GM12878 (cell line): ENCODE data around the gene COQ8B. TPM values are rescaled to one million over a fixed set of nuclear protein-coding genes. Genes with fewer than 3 reads are reported as not detected.

Experiments
- ATAC-seq: fragments of 200-7000 bp; cut with Tn5 transposase; 3 replicates; pipeline ENCODE4 v1.9.1; 2020; ENCODE audit warnings: mild to moderate bottlenecking, moderate library complexity
- BruUV-seq: library from RNA; stranded (reverse); fragments of 400-500 nt; replicated peaks from 2 replicates; lab custom pipeline; 2021; lab: Mats Ljungman, UMichigan
- CTCF ChIA-PET: fragments of 300-600 bp; sonication (Branson Sonifier 250); formaldehyde crosslinking; extraction: SDS; loops from one replicate; lab custom pipeline; 2021; ENCODE audit warnings: inconsistent platforms; lab: Yijun Ruan, JAX
- POLR2A ChIA-PET: fragments of 350-600 bp; formaldehyde crosslinking; extraction: SDS; loops from one replicate; lab custom pipeline; 2021; ENCODE audit warnings: inconsistent platforms; lab: Charles Lee
- RAD21 ChIA-PET: fragments of 300-600 bp; sonication (Branson Sonifier 250); formaldehyde crosslinking; loops from one replicate; lab custom pipeline; 2023; ENCODE audit warnings: antibody characterized with exemption; ENCODE audit not compliant: unreplicated experiment; lab: Charles Lee
- SMC1A ChIA-PET: fragments of 300-600 bp; sonication (Branson Sonifier 250); formaldehyde crosslinking; loops from one replicate; lab custom pipeline; 2023; ENCODE audit not compliant: unreplicated experiment, uncharacterized antibody; lab: Charles Lee
- DNase-seq: peaks from one replicate; pipeline ENCODE4 v3.0.0-alpha.2; 2011; ENCODE audit warnings: low read depth, low spot score
- FAIRE-seq: peaks from 3 replicates; lab custom pipeline; 2011; peaks lifted over from hg19 to GRCh38; lab: Jason Lieb, UNC
- H2AFZ ChIP-seq: 2 replicates; pipeline ENCODE4 v1.6.0; 2011; ENCODE audit warnings: low read depth, low read length, control low read depth; ENCODE audit not compliant: control insufficient read depth
- H3K27ac ChIP-seq: 2 replicates; pipeline ENCODE4 v1.5.1; 2011; ENCODE audit warnings: control low read depth; ENCODE audit not compliant: control insufficient read depth, insufficient read depth
- H3K27me3 ChIP-seq, 2 experiments: replicated peaks in 1 of 2; 2 replicates each; pipeline versions ENCODE4 v1.6.0 to v1.6.1; 2011; ENCODE audit warnings: low read length in 1 of 2; ENCODE audit not compliant: control insufficient read depth in 2 of 2, insufficient read depth in 2 of 2
- H3K36me3 ChIP-seq, 2 experiments: 2 replicates each; pipeline ENCODE4 v1.5.1; 2011; ENCODE audit warnings: low read length in 1 of 2; ENCODE audit not compliant: control insufficient read depth in 2 of 2, insufficient read depth in 2 of 2
- H3K4me1 ChIP-seq: 2 replicates; pipeline ENCODE4 v1.6.1; 2011; ENCODE audit warnings: mild to moderate bottlenecking, low read length, moderate library complexity, mixed read lengths; ENCODE audit not compliant: control insufficient read depth, insufficient read depth
- H3K4me2 ChIP-seq: 2 replicates; pipeline ENCODE4 v1.6.0; 2011; ENCODE audit warnings: control low read depth; ENCODE audit not compliant: control insufficient read depth, insufficient read depth
- H3K4me3 ChIP-seq: fragments of 200-600 bp; sonication (generic); 2 replicates; pipeline ENCODE4 v1.5.1; 2016
- H3K79me2 ChIP-seq: 2 replicates; pipeline ENCODE4 v1.6.0; 2011; ENCODE audit warnings: low read length; ENCODE audit not compliant: control insufficient read depth, insufficient read depth
- H3K9ac ChIP-seq: 2 replicates; pipeline ENCODE4 v1.8.0; 2011; ENCODE audit warnings: low read length, control low read depth, mixed read lengths; ENCODE audit not compliant: control insufficient read depth, insufficient read depth
- H3K9me3 ChIP-seq: replicated peaks from 3 replicates; pipeline ENCODE4 v1.5.1; 2011; ENCODE audit warnings: mild to moderate bottlenecking, low read length; ENCODE audit not compliant: control insufficient read depth, insufficient read depth
- H4K20me1 ChIP-seq: 2 replicates; pipeline ENCODE4 v1.6.0; 2011; ENCODE audit not compliant: control insufficient read depth, insufficient read depth
- CHD4 ChIP-seq: fragments of 200-600 bp; sonication (generic); IDR thresholded peaks from 2 replicates; pipeline ENCODE4 v1.6.1; 2016; ENCODE audit warnings: mild to moderate bottlenecking
- DPF2 ChIP-seq: fragments of 450-650 bp; IDR thresholded peaks from 2 replicates; pipeline ENCODE4 v1.6.1; 2017; ENCODE audit warnings: mild to moderate bottlenecking
- EED ChIP-seq: sonication (generic); IDR thresholded peaks from 2 replicates; pipeline ENCODE4 v1.6.1; 2016; ENCODE audit warnings: antibody characterized with exemption, low read depth
- MTA3 ChIP-seq: IDR thresholded peaks from 2 replicates; pipeline ENCODE4 v1.6.1; 2012; ENCODE audit warnings: low read length, inconsistent platforms, borderline replicate concordance
- POLR2AphosphoS2 ChIP-seq: IDR thresholded peaks from 2 replicates; pipeline ENCODE4 v1.6.1; 2011; ENCODE audit warnings: low read depth, mild to moderate bottlenecking, low read length, improper control_type of control experiment, moderate library complexity
- POU2F2 ChIP-seq: IDR thresholded peaks from 3 replicates; pipeline ENCODE4 v1.6.1; 2011; ENCODE audit warnings: low read depth, mild to moderate bottlenecking, low read length, borderline replicate concordance
- SREBF2 ChIP-seq: IDR thresholded peaks from 2 replicates; pipeline ENCODE4 v1.6.1; 2012; ENCODE audit warnings: mild to moderate bottlenecking, low read length
- SRF ChIP-seq, 2 experiments: IDR thresholded peaks; 2 replicates each; pipeline ENCODE4 v1.6.1; 2011; ENCODE audit warnings: low read depth in 2 of 2, low read length in 2 of 2, mild to moderate bottlenecking in 1 of 2, moderate library complexity in 1 of 2
- WGBS: methylation state at CpG from one replicate; pipeline ENCODE4 v1.1.6; 2016; ENCODE audit warnings: low lambda C conversion rate; ENCODE audit not compliant: insufficient replicate concordance, insufficient coverage; ENCODE audit errors: missing lambda C conversion rate; 5-methylcytosine and 5-hydroxymethylcytosine counted together
- in situ Hi-C: fragments of 300-500 bp; cut with MboI; formaldehyde crosslinking; loops from 9 replicates; pipeline ENCODE4 v1.14.3; 2018; ENCODE audit warnings: mixed read lengths
- intact Hi-C: fragments of 100-400 bp; cut with micrococcal nuclease; formaldehyde crosslinking; loops from one replicate; pipeline ENCODE4 v1.14.2; 2022; ENCODE audit not compliant: unreplicated experiment
- polyA plus RNA-seq, 11 experiments: library from polyadenylated mRNA; depleted of rRNA in 4 of 11; unstranded in 6 of 11; stranded (reverse) in 5 of 11; fragments of >200 nt; fragmentation: Nextera tagmentation in 4 of 11; fragmentation: Illumina TruSeq in 1 of 11; extraction: Ambion mirVana in 4 of 11; extraction: Trizol in 1 of 11; gene quantifications; 1 replicate in 1 of 11; 2 replicates in 10 of 11; pipeline versions ENCODE4 v1.2.1 to v1.2.3, GENCODE V29; 2011 to 2016; ENCODE audit warnings: inconsistent platforms in 2 of 11, missing spikeins in 2 of 11, low read depth in 1 of 11
- total RNA-seq, 4 experiments: library from RNA; depleted of rRNA in 3 of 4; stranded (reverse); fragments of >200 nt in 3 of 4; fragmentation: Illumina TruSeq in 1 of 4; extraction: Trizol in 1 of 4; gene quantifications; 2 replicates each; pipeline versions ENCODE4 v1.2.1 to v1.2.3, GENCODE V29; 2013 to 2021
- TF ChIP-seq, protein P1 (sequence below): fragments of 450-650 bp; formaldehyde crosslinking; IDR thresholded peaks from 2 replicates; pipeline ENCODE4 v1.4.0; 2022; ENCODE audit warnings: mild to moderate bottlenecking, moderate library complexity
- TF ChIP-seq, protein P2 (sequence below): IDR thresholded peaks from 2 replicates; pipeline ENCODE4 v1.6.1; 2012; ENCODE audit warnings: low read depth, low read length, improper control_type of control experiment
- TF ChIP-seq, protein P3 (sequence below): fragments of 450-650 bp; IDR thresholded peaks from 2 replicates; pipeline ENCODE4 v1.6.1; 2016; ENCODE audit warnings: mild to moderate bottlenecking
- TF ChIP-seq, protein P4 (sequence below): fragments of 450-650 bp; conservative IDR thresholded peaks from 2 replicates; pipeline ENCODE4 v1.6.1; 2017; ENCODE audit warnings: mild to moderate bottlenecking, moderate library complexity
- TF ChIP-seq, protein P5 (sequence below): fragments of 450-650 bp; IDR thresholded peaks from 2 replicates; pipeline ENCODE4 v1.6.1; 2017; ENCODE audit warnings: mild to moderate bottlenecking, moderate library complexity

The COQ8B gene
- total and polyA plus RNA-seq, 10 of the 15 experiments (the other 5 are each of a cell fraction or from before 2014, with no cell fraction given), result 0.39 to 37.1 (median 16.8) TPM

DNA sequence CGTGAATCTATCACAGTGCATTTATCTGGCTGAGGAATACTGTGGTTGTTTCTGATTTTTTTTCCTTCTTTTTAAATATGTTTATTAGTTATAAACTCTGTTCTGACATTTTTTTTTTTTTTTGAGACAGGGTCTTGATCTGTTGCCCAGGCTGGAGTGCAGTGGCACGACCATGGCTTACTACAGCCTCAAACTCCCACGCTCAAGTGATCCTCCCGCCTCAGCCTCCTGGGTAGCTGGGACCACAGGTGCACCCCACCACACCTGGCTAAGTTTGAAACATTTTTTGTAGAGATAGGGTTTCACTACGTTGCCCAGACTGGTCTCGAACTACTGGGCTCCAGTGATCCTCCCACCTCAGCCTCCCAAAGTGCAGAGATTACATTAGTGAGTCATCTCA, 19.7 kb downstream of the COQ8B start:
- peaks cover 2 to 3% of the 10 kb centered on the region in 2 experiments; a peak in 3 of 4 replicates for H3K36me3 ChIP-seq
- H2AFZ ChIP-seq, result no peak overlapping the region
- WGBS, result 98% methylated on average over 6 of the region's 6 CpGs
- H4K20me1 ChIP-seq, result no peaks in the 10 kb centered on the region
- POLR2A ChIA-PET, result interaction anchor here (0.7 kb wide), 1 partner anchor 42 kb away, joined by 4 read pairs; no protein-coding TSS in a partner anchor
- no peaks in the 10 kb centered on the region for H3K9me3 ChIP-seq
- no peak overlapping the region for H3K9ac ChIP-seq
- no TSS peak for BruUV-seq
- SMC1A ChIA-PET, result interaction anchor here (1.4 kb wide), 1 partner anchor 81 kb away, joined by 4 read pairs; the partner anchor contains the start of gene RAB4B
- H3K27ac ChIP-seq, result no peak overlapping the region
- DNase-seq (no peak), ATAC-seq (no peak), FAIRE-seq (no peak)
- intact Hi-C loops (no loop called here), in situ Hi-C loops (no loop called here)
- H3K4me2 ChIP-seq, result no peak overlapping the region
- CTCF ChIA-PET, result no interaction called here
- RAD21 ChIA-PET, result no interaction called here
- no peaks in the 10 kb centered on the region for H3K27me3 ChIP-seq
- H3K4me1 ChIP-seq, result no peaks in the 10 kb centered on the region
- no peak overlapping the region for H3K4me3 ChIP-seq
- no peaks in the 10 kb centered on the region for H3K79me2 ChIP-seq
- TF ChIP-seq, protein P1, sequence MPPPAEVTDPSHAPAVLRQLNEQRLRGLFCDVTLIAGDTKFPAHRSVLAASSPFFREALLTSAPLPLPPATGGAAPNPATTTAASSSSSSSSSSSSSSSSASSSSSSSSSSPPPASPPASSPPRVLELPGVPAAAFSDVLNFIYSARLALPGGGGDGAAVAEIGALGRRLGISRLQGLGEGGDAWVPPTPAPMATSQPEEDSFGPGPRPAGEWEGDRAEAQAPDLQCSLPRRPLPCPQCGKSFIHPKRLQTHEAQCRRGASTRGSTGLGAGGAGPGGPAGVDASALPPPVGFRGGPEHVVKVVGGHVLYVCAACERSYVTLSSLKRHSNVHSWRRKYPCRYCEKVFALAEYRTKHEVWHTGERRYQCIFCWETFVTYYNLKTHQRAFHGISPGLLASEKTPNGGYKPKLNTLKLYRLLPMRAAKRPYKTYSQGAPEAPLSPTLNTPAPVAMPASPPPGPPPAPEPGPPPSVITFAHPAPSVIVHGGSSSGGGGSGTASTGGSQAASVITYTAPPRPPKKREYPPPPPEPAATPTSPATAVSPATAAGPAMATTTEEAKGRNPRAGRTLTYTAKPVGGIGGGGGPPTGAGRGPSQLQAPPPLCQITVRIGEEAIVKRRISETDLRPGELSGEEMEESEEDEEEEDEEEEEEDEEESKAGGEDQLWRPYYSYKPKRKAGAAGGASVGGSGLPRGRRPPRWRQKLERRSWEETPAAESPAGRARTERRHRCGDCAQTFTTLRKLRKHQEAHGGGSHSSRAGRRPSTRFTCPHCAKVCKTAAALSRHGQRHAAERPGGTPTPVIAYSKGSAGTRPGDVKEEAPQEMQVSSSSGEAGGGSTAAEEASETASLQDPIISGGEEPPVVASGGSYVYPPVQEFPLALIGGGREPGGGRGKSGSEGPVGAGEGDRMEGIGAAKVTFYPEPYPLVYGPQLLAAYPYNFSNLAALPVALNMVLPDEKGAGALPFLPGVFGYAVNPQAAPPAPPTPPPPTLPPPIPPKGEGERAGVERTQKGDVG (CRISPR knock-in tag), result no peak
- TF ChIP-seq DPF2 (no peak), CHD4 (no peak), EED (no peak), POLR2AphosphoS2 (no peak), MTA3 (no peak), POU2F2 (no peak), SREBF2 (no peak), SRF (IDR thresholded peaks at IDR 0.05; ENCODE audit: low read depth in 2 of 2, low read length in 2 of 2) (no peak)
- TF ChIP-seq, protein P2, sequence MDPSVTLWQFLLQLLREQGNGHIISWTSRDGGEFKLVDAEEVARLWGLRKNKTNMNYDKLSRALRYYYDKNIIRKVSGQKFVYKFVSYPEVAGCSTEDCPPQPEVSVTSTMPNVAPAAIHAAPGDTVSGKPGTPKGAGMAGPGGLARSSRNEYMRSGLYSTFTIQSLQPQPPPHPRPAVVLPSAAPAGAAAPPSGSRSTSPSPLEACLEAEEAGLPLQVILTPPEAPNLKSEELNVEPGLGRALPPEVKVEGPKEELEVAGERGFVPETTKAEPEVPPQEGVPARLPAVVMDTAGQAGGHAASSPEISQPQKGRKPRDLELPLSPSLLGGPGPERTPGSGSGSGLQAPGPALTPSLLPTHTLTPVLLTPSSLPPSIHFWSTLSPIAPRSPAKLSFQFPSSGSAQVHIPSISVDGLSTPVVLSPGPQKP, result no peak
- TF ChIP-seq, protein P3, sequence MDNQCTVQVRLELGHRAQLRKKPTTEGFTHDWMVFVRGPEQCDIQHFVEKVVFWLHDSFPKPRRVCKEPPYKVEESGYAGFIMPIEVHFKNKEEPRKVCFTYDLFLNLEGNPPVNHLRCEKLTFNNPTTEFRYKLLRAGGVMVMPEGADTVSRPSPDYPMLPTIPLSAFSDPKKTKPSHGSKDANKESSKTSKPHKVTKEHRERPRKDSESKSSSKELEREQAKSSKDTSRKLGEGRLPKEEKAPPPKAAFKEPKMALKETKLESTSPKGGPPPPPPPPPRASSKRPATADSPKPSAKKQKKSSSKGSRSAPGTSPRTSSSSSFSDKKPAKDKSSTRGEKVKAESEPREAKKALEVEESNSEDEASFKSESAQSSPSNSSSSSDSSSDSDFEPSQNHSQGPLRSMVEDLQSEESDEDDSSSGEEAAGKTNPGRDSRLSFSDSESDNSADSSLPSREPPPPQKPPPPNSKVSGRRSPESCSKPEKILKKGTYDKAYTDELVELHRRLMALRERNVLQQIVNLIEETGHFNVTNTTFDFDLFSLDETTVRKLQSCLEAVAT, result no peak
- TF ChIP-seq, protein P4, sequence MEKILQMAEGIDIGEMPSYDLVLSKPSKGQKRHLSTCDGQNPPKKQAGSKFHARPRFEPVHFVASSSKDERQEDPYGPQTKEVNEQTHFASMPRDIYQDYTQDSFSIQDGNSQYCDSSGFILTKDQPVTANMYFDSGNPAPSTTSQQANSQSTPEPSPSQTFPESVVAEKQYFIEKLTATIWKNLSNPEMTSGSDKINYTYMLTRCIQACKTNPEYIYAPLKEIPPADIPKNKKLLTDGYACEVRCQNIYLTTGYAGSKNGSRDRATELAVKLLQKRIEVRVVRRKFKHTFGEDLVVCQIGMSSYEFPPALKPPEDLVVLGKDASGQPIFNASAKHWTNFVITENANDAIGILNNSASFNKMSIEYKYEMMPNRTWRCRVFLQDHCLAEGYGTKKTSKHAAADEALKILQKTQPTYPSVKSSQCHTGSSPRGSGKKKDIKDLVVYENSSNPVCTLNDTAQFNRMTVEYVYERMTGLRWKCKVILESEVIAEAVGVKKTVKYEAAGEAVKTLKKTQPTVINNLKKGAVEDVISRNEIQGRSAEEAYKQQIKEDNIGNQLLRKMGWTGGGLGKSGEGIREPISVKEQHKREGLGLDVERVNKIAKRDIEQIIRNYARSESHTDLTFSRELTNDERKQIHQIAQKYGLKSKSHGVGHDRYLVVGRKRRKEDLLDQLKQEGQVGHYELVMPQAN, result no peak
- TF ChIP-seq, protein P5, sequence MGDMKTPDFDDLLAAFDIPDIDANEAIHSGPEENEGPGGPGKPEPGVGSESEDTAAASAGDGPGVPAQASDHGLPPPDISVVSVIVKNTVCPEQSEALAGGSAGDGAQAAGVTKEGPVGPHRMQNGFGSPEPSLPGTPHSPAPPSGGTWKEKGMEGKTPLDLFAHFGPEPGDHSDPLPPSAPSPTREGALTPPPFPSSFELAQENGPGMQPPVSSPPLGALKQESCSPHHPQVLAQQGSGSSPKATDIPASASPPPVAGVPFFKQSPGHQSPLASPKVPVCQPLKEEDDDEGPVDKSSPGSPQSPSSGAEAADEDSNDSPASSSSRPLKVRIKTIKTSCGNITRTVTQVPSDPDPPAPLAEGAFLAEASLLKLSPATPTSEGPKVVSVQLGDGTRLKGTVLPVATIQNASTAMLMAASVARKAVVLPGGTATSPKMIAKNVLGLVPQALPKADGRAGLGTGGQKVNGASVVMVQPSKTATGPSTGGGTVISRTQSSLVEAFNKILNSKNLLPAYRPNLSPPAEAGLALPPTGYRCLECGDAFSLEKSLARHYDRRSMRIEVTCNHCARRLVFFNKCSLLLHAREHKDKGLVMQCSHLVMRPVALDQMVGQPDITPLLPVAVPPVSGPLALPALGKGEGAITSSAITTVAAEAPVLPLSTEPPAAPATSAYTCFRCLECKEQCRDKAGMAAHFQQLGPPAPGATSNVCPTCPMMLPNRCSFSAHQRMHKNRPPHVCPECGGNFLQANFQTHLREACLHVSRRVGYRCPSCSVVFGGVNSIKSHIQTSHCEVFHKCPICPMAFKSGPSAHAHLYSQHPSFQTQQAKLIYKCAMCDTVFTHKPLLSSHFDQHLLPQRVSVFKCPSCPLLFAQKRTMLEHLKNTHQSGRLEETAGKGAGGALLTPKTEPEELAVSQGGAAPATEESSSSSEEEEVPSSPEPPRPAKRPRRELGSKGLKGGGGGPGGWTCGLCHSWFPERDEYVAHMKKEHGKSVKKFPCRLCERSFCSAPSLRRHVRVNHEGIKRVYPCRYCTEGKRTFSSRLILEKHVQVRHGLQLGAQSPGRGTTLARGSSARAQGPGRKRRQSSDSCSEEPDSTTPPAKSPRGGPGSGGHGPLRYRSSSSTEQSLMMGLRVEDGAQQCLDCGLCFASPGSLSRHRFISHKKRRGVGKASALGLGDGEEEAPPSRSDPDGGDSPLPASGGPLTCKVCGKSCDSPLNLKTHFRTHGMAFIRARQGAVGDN, result no peak
